Right lobe of liver (tissue), 6 donors: ENCODE measurements around the gene DAD1. TPM values are rescaled to one million over a fixed set of nuclear protein-coding genes. Genes with fewer than 3 reads are reported as not detected.

Source experiments
- ATAC-seq, 4 donors: fragments of 200-7000 bp; cut with Tn5 transposase; one replicate each; pipeline ENCODE4 v1.9.1; 2020; ENCODE audit warnings: mild to moderate bottlenecking in 4 of 4, moderate library complexity in 4 of 4
- DNase-seq, 3 donors: peaks; one replicate each; pipeline ENCODE4 v3.0.0-alpha.2; 2020
- H3K27ac ChIP-seq, 3 donors: fragments of 200-600 bp; one replicate each; pipeline ENCODE4 v1.8.0; 2022
- H3K27me3 ChIP-seq, 2 donors: fragments of 200-600 bp; one replicate each; pipeline ENCODE4 v1.8.0; 2022
- H3K36me3 ChIP-seq, 4 donors: fragments of 200-600 bp; sonication (generic) in 1 of 4; one replicate each; pipeline versions ENCODE4 v1.5.1 to v1.8.0; 2017 to 2022; ENCODE audit warnings: control low read depth in 1 of 4
- H3K4me1 ChIP-seq, 4 donors: fragments of 200-600 bp; sonication (generic) in 1 of 4; one replicate each; pipeline versions ENCODE4 v1.5.1 to v1.8.0; 2017 to 2022; ENCODE audit warnings: control low read depth in 1 of 4
- H3K4me3 ChIP-seq, 3 donors: fragments of 200-600 bp; one replicate each; pipeline ENCODE4 v1.8.0; 2022
- H3K9me3 ChIP-seq, 4 donors: fragments of 200-600 bp; sonication (generic) in 1 of 4; one replicate each; pipeline versions ENCODE4 v1.5.1 to v1.8.0; 2017 to 2022; ENCODE audit warnings: control low read depth in 1 of 4
- CTCF ChIP-seq, 4 donors: fragments of 200-600 bp in 3 of 4; fragments of 450-650 bp in 1 of 4; IDR thresholded peaks; one replicate each; pipeline versions ENCODE4 v1.5.1 to v1.8.0; 2016 to 2022; ENCODE audit warnings: antibody characterized with exemption in 4 of 4, mild to moderate bottlenecking in 2 of 4
- POLR2A ChIP-seq: fragments of 450-650 bp; IDR thresholded peaks from one replicate; pipeline ENCODE4 v1.6.1; 2017; ENCODE audit warnings: antibody characterized with exemption, mild to moderate bottlenecking
- WGBS: methylation state at CpG from one replicate; pipeline ENCODE4 v1.1.6; 2018; ENCODE audit warnings: low coverage, low lambda C conversion rate; ENCODE audit not compliant: insufficient coverage; ENCODE audit errors: missing lambda C conversion rate; 5-methylcytosine and 5-hydroxymethylcytosine counted together
- intact Hi-C, 2 donors: fragments of 100-400 bp; cut with DNase I; formaldehyde crosslinking; loops; one replicate each; pipeline versions ENCODE4 v1.11.2 to v1.14.1; 2022
- total RNA-seq, 6 experiments: library from RNA; depleted of rRNA in 2 of 6; stranded (reverse); fragments of >200 nt in 2 of 6; fragmentation: NEBNext Ultra II Directional in 3 of 6; extraction: Animal tissue kit (Norgen Biotek cat#: 25700) in 3 of 6; gene quantifications; one replicate each; pipeline versions ENCODE4 v1.1.0 to v1.2.4, GENCODE V29; 2016 to 2023
- donor health status: DM: no; HTN: yes; CAD: no.
- donor health status: DM: no; HTN: no; CAD: no.
- donor health status: DM: no; HTN: no; CAD: no.
- donor health status: DM: no; HTN: yes; CAD: no.
- donor health status: DM: no; HTN: yes; CAD: no.

The DAD1 gene
- total RNA-seq, 6 experiments from 2014 or later = 107 to 249 (median 133) TPM

DNA sequence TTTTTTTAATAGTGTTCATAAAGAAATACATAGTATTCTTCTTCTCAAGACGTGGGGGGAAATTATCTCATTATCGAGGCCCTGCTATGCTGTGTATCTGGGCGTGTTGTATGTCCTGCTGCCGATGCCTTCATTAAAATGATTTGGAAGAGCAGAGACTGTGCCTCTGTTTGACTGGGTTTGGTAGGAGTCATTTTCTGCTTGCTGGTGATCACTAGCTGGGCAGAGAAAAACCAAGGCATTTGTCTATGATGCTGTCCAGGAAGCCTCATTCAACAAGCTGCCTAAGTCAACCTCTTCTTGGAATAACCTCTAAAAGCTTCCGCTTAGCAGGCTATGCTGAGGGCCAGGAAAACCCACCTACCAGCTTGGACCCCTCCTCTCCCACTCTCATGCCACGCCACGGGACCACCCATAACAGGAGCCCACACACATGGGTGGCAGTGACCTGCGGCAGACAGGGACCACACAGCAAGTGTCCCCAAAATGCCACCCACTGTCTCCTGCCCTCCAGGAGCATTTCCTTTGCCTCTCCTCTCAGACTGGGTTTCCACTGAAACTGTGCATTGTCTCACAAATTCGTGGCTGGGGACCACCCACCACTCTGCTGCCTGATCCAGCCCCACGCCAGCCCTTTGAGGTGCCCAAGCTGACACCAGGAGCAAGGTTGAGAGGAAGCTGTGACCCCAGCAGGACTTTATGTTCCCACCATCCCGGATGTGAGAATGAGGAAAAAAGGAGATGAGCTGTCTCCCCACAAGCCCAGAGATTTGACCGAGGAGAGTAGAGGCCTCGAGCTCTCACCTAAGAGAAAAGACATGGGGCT is 36.8 kb downstream of the DAD1 start:
- DNase-seq (no peak), ATAC-seq (no peak)
- Histone ChIP-seq H3K4me3 (no peak overlapping the region), H3K9me3 (no peaks in the 10 kb centered on the region), H3K27ac (no peak overlapping the region), H3K27me3 (no peaks in the 10 kb centered on the region), H3K36me3 (no peaks in the 10 kb centered on the region), H3K4me1 (peaks cover 0 to 8% (median under 1%) of the 10 kb centered on the region in 4 donors)
- WGBS = 47% methylated on average over 8 of the region's 13 CpGs
- intact Hi-C loops = loop anchor here (10.0 kb wide), 2 partner anchors 103 to 157 kb away; no protein-coding TSS in a partner anchor
- TF ChIP-seq CTCF (IDR thresholded peaks at IDR 0.05) = no peak
- no peak for TF ChIP-seq POLR2A

DNA sequence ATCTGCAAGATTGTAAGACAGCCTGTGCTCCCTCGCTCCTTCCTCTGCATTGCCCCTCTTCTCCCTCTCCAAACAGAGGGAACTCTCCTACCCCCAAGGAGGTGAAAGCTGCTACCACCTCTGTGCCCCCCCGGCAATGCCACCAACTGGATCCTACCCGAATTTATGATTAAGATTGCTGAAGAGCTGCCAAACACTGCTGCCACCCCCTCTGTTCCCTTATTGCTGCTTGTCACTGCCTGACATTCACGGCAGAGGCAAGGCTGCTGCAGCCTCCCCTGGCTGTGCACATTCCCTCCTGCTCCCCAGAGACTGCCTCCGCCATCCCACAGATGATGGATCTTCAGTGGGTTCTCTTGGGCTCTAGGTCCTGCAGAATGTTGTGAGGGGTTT is 37.4 kb downstream of the DAD1 start:
- 45% methylated on average over 4 of the region's 5 CpGs for WGBS
- Histone ChIP-seq H3K36me3 (no peaks in the 10 kb centered on the region), H3K27me3 (no peaks in the 10 kb centered on the region), H3K4me1 (peaks cover 0 to 3% (median 0%) of the 10 kb centered on the region in 4 donors), H3K27ac (no peak overlapping the region), H3K4me3 (no peak overlapping the region), H3K9me3 (no peaks in the 10 kb centered on the region)
- ATAC-seq (no peak), DNase-seq (no peak)
- intact Hi-C loops = loop anchor here (10.0 kb wide), 2 partner anchors 103 to 157 kb away; no protein-coding TSS in a partner anchor
- TF ChIP-seq CTCF (IDR thresholded peaks at IDR 0.05) = no peak
- TF ChIP-seq POLR2A = no peak

DNA sequence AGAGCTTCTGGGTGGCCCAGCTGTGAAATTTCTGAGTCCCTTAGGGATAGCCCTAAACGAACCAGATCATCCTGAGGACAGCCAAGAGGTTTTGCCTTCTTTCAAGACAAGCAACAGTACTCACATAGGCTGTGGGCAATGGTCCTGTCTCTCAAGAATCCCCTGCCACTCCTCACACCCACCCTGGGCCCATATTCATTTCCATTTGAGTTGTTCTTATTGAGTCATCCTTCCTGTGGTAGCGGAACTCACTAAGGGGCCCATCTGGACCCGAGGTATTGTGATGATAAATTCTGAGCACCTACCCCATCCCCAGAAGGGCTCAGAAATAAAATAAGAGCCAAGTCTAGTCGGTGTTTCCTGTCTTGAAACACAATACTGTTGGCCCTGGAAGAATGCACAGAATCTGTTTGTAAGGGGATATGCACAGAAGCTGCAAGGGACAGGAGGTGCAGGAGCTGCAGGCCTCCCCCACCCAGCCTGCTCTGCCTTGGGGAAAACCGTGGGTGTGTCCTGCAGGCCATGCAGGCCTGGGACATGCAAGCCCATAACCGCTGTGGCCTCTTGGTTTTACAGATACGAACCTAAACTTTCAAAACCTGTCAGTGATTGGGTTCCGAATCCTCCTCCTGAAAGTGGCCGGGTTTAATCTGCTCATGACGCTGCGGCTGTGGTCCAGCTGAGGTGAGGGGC is 38.9 kb downstream of the DAD1 start:
- Histone ChIP-seq H3K4me1 (no peaks in the 10 kb centered on the region), H3K9me3 (no peaks in the 10 kb centered on the region), H3K36me3 (no peaks in the 10 kb centered on the region), H3K4me3 (no peak overlapping the region), H3K27ac (no peak overlapping the region), H3K27me3 (no peaks in the 10 kb centered on the region)
- TF ChIP-seq POLR2A = no peak
- TF ChIP-seq CTCF (IDR thresholded peaks at IDR 0.05) = no peak
- intact Hi-C loops = loop anchor here (10.0 kb wide), 2 partner anchors 105 to 155 kb away; no protein-coding TSS in a partner anchor
- no peak for ATAC-seq
- 43% methylated on average over 5 of the region's 11 CpGs for WGBS
- no peak for DNase-seq

DNA sequence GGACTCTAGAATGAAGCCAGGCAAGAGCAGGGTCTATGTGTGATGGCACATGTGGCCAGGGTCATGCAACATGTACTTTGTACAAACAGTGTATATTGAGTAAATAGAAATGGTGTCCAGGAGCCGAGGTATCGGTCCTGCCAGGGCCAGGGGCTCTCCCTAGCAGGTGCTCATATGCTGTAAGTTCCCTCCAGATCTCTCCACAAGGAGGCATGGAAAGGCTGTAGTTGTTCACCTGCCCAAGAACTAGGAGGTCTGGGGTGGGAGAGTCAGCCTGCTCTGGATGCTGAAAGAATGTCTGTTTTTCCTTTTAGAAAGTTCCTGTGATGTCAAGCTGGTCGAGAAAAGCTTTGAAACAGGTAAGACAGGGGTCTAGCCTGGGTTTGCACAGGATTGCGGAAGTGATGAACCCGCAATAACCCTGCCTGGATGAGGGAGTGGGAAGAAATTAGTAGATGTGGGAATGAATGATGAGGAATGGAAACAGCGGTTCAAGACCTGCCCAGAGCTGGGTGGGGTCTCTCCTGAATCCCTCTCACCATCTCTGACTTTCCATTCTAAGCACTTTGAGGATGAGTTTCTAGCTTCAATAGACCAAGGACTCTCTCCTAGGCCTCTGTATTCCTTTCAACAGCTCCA is 39.6 kb downstream of the DAD1 start:
- Histone ChIP-seq H3K27ac (no peak overlapping the region), H3K9me3 (no peaks in the 10 kb centered on the region), H3K4me1 (no peaks in the 10 kb centered on the region), H3K4me3 (no peak overlapping the region), H3K36me3 (no peaks in the 10 kb centered on the region), H3K27me3 (no peaks in the 10 kb centered on the region)
- TF ChIP-seq CTCF (IDR thresholded peaks at IDR 0.05) = no peak
- TF ChIP-seq POLR2A = no peak
- ATAC-seq (no peak), DNase-seq (no peak)
- intact Hi-C loops = no loop called here
- 85% methylated on average over 4 of the region's 6 CpGs for WGBS
